ENCODE data around the gene BPI. TPM values are rescaled to one million over a fixed set of nuclear protein-coding genes. Genes with fewer than 3 reads are reported as not detected.
A peak's percentile ranks its signal among the peaks of the same experiment; 100 is the strongest.

Gene BPI
- total RNA-seq, 2 experiments from 2014 or later, result not detected

DNA sequence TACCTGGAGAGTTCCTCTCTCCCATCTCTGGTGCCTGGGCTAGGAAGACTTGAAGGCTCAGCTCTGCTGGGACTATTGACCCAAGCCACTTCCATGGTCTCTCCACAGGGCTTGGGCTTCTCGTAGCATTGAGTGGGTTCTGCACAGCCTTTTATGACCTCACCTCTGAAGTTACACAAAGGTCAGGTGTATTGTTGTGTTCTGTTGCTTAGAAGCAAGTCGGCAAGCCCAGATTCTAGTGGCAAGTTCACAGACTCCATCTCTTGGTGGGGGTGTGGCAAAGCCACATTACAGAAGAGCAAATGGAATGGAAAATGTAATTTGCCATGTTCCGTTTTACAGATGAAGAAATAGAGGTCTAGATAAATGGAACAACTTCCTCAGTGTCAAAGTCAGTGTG, 13.5 kb downstream of the BPI start:
- ChIA-PET POLR2A (no interaction called here), CTCF (no interaction called here)
- Mint-ChIP-seq H3K4me1 (no peaks in the 10 kb centered on the region), H3K27me3 (peaks cover 21% of the 10 kb centered on the region), H3K9me3 (peaks cover 4% of the 10 kb centered on the region), H3K36me3 (ENCODE audit: low read depth) (no peaks in the 10 kb centered on the region), H3K27ac (no peak overlapping the region), H3K4me3 (no peak overlapping the region)
- DNase-seq, result no peak

DNA sequence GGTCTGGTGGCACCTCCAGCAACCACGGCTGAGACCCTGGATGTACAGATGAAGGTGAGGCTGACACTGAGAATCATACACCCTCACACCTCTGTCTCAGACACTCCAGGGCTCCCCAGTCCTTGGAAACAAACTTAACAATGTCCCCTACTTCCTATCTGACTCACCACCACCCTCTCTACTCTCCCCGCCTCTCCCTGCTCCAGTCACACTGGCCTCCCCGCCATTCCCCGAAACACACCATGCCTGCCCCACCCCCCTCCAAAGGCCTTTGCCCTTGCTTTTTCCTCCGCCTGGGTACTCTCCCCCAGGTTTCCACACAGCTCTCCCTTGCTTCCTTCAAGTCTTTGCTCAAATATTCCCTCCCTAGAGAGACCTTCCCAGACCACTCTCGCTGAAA, 16.3 kb downstream of the BPI start:
- ChIA-PET CTCF (no interaction called here), POLR2A (no interaction called here)
- Mint-ChIP-seq H3K9me3 (peaks cover 3% of the 10 kb centered on the region), H3K27me3 (peaks cover 26% of the 10 kb centered on the region), H3K4me1 (no peaks in the 10 kb centered on the region), H3K4me3 (no peak overlapping the region), H3K27ac (no peak overlapping the region), H3K36me3 (ENCODE audit: low read depth) (no peaks in the 10 kb centered on the region)
- DNase-seq, result no peak

DNA sequence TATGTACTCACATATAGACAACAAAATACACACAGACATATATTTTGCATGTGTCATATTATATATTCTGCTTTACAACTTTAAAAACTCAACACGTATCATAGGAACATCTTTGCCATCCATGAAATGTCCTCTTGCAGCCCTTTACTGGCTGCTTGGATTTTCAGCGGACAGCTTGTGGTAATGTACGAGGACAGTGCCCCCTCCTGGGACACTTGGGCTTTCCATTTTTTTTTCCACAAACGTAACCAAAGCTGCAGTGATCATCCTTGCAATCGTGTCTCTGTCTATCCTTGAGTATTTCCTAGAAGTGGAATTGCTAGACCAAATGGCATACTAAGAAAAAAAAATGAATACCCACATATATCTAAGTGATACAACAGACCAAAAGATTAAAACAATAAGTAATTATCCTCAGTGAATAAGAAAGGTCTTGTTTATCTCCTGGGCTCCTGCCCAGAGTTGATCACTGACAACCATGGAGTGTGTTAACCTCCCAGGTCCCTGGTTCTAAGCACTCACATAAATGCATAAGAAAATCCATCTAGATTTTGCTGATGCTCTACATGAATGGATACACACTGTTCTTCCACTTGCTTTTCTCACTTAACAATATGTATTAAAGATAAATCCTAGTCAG, 18.1 kb downstream of the BPI start:
- Mint-ChIP-seq H3K36me3 (ENCODE audit: low read depth) (no peaks in the 10 kb centered on the region), H3K27me3 (peaks cover 28% of the 10 kb centered on the region), H3K4me3 (no peak overlapping the region), H3K4me1 (no peaks in the 10 kb centered on the region), H3K27ac (no peak overlapping the region), H3K9me3 (no peaks in the 10 kb centered on the region)
- DNase-seq, result no peak
- POLR2A ChIA-PET, result no interaction called here
- CTCF ChIA-PET, result no interaction called here

DNA sequence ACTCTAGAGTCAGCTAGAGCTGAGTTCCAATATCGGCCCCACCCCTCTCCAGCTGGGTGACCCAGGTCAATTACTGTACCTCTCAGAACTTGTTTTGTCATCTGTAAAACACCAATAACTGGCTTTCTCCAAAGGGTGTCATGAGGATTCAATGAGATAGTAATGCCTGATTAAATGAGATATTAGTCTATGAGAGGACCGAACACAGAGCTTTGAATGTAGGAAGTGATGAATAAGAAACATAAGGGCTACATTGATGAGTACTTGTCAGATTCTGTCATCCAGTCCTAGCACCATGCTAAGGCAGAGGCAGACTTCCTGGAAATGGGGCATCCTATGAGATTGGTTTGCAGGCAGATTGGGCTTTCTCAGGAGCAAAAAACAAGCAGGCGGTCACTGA, 20.2 kb downstream of the BPI start:
- Mint-ChIP-seq H3K36me3 (ENCODE audit: low read depth) (no peaks in the 10 kb centered on the region), H3K4me3 (no peak overlapping the region), H3K4me1 (no peaks in the 10 kb centered on the region), H3K27me3 (peaks cover 25% of the 10 kb centered on the region), H3K9me3 (no peaks in the 10 kb centered on the region), H3K27ac (no peak overlapping the region)
- ChIA-PET CTCF (no interaction called here), POLR2A (no interaction called here)
- DNase-seq, result no peak

DNA sequence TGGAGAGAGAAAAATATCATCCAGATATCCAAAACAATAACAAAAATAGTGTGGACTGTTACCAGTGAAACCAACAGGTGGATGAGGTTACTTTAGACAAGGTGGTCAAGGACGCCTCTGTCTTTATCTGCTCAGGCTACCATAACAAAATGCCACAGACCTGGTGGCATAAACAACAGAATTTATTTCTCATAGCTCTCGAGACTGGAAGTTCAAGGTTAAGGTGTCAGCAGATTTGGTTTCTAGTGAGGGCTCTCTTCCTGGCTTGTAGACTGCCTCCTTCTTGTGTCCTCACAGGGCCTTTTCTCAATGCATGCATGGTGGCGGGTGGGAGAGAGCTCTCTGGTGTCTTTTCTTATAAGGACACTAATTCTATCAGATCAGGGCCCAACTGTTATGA, 21.2 kb downstream of the BPI start:
- CTCF ChIA-PET, result no interaction called here
- POLR2A ChIA-PET, result no interaction called here
- Mint-ChIP-seq H3K4me1 (no peaks in the 10 kb centered on the region), H3K27ac (no peak overlapping the region), H3K9me3 (no peaks in the 10 kb centered on the region), H3K36me3 (ENCODE audit: low read depth) (no peaks in the 10 kb centered on the region), H3K27me3 (peaks cover 23% of the 10 kb centered on the region), H3K4me3 (no peak overlapping the region)
- DNase-seq, result no peak

DNA sequence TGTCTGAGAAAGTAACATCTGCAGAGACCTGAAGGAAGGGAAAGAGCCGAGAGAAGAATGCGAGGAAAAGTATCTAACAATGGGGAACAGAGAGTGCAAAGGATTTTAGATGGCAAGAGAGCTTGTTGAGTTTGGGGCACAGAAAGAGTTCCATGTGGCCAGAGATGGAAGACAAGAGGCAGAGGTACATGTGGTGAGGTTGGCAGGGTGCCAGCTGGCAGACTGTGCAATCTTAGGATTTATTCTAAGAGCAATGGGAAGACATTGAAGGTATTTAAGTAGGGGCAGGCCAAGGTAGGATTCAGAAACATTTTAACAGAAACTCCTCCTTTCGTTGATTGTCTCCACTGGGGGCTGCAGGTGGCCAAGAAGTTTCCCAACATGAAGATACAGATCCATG, 21.9 kb downstream of the BPI start:
- Mint-ChIP-seq H3K4me1 (no peaks in the 10 kb centered on the region), H3K4me3 (no peak overlapping the region), H3K27me3 (peaks cover 22% of the 10 kb centered on the region), H3K36me3 (ENCODE audit: low read depth) (no peaks in the 10 kb centered on the region), H3K27ac (no peak overlapping the region), H3K9me3 (no peaks in the 10 kb centered on the region)
- ChIA-PET CTCF (no interaction called here), POLR2A (no interaction called here)
- DNase-seq, result no peak

DNA sequence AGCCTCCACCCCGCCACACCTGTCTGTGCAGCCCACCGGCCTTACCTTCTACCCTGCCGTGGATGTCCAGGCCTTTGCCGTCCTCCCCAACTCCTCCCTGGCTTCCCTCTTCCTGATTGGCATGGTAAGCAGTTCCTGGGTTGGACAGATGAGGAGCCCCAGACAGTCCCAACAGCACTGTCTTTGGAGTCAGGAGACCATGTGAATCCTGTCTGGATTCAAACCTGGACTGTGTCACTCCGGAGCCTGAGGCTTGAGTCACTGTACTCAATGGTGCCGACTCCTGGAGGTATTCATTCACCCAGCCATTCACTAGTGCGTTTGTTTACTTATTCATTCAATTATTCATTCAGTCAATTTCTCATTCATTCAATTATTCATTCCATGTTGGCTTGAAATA, 22.4 kb downstream of the BPI start:
- H3K27ac Mint-ChIP-seq, result no peak overlapping the region
- POLR2A ChIA-PET, result no interaction called here
- H3K9me3 Mint-ChIP-seq, result no peaks in the 10 kb centered on the region
- DNase-seq, result no peak
- H3K36me3 Mint-ChIP-seq (ENCODE audit: low read depth), result no peaks in the 10 kb centered on the region
- CTCF ChIA-PET, result no interaction called here
- no peaks in the 10 kb centered on the region for H3K4me1 Mint-ChIP-seq
- peaks cover 21% of the 10 kb centered on the region for H3K27me3 Mint-ChIP-seq
- no peak overlapping the region for H3K4me3 Mint-ChIP-seq

DNA sequence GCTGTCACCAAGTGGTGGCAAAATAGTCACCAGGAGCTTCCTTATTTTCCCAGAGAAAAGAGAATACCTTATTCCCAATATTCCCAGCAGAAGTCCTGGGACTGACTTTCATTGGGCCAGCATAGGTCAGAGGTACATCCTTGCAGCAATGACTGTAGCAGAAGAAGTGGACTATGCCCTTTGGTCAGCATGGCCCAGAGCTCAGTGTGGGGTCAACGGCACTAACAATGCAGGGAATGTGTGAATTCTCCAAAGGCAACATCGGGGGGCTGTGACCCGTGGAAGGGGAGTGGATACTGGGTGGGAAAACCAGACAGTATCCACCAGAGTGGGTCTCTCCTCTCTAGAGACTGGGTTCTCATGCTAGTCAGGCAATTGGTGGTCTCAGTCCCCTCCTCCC, 26.7 kb downstream of the BPI start:
- POLR2A ChIA-PET, result no interaction called here
- H3K9me3 Mint-ChIP-seq, result no peaks in the 10 kb centered on the region
- DNase-seq, result no peak
- no peaks in the 10 kb centered on the region for H3K36me3 Mint-ChIP-seq (ENCODE audit: low read depth)
- H3K27me3 Mint-ChIP-seq, result peaks cover 12% of the 10 kb centered on the region
- H3K4me1 Mint-ChIP-seq, result no peaks in the 10 kb centered on the region
- no peak overlapping the region for H3K4me3 Mint-ChIP-seq
- H3K27ac Mint-ChIP-seq, result no peak overlapping the region
- CTCF ChIA-PET, result no interaction called here

DNA sequence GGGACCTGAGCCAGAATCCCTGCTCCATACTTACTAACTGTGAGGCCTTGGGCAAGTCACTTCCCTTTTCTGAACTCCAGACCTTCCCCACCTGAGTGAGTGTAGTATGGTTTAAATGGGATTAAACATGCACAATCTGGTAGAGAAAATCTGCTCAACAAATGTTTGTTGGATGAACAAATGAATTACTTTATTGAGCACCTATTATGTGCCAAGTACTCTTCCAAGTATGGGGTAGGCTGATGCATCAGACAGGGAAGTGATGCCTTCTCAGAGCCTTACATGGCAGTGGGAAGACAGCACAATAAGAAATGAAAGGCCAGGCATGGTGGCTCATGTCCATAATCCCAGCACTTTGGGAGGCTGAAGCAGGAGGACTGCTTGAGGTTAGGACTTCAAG, 27.3 kb downstream of the BPI start:
- peaks cover 14% of the 10 kb centered on the region for H3K27me3 Mint-ChIP-seq
- DNase-seq, result no peak
- POLR2A ChIA-PET, result no interaction called here
- H3K4me1 Mint-ChIP-seq, result no peaks in the 10 kb centered on the region
- H3K4me3 Mint-ChIP-seq, result no peak overlapping the region
- no peak overlapping the region for H3K27ac Mint-ChIP-seq
- H3K9me3 Mint-ChIP-seq, result no peaks in the 10 kb centered on the region
- no peaks in the 10 kb centered on the region for H3K36me3 Mint-ChIP-seq (ENCODE audit: low read depth)
- CTCF ChIA-PET, result no interaction called here

DNA sequence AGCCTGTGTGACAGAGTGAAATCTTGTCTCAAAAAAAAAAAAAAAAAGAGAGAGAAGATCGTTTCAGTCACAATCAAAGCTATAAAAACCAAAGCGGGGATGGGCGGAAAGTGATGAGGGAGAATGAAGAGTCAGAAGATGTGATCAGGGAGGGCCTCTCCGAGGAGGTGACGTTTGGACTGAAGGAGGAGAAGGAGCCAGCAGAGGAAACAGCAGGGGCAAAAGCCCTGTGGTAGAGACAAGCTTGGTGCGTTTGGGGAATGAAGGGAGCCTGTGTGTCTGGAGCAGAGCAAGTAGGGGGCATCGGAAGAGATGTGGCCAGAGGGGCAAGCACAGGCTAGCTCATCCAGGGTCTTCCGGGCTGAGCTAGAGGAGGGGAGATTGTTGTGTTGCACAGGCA, 27.9 kb downstream of the BPI start:
- H3K36me3 Mint-ChIP-seq (ENCODE audit: low read depth), result no peaks in the 10 kb centered on the region
- no peaks in the 10 kb centered on the region for H3K4me1 Mint-ChIP-seq
- POLR2A ChIA-PET, result no interaction called here
- H3K27me3 Mint-ChIP-seq, result peaks cover 17% of the 10 kb centered on the region
- no peaks in the 10 kb centered on the region for H3K9me3 Mint-ChIP-seq
- DNase-seq, result no peak
- H3K4me3 Mint-ChIP-seq, result no peak overlapping the region
- CTCF ChIA-PET, result no interaction called here
- no peak overlapping the region for H3K27ac Mint-ChIP-seq

DNA sequence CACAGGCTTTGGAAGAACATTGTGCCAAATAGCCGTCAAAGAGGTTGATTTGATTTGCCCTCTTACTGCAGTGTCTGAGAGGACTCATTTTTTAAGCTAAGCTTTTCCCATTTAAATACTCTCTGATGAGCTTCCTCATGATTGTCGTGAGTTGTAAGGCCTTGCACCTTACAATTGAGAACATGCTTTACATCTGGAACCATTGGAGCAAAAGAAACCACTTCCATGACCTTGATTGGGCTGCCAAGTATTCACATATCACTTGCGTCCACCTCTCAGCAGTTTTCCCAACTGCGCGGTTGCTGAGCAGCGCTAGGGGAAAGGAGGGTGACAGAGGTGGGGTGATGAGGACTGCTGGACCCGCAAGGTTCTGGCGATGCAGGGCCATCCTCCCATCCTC, 30.1 kb downstream of the BPI start:
- Mint-ChIP-seq H3K27ac (no peak overlapping the region), H3K36me3 (ENCODE audit: low read depth) (no peaks in the 10 kb centered on the region), H3K4me1 (no peaks in the 10 kb centered on the region), H3K4me3 (no peak overlapping the region), H3K9me3 (peaks cover 9% of the 10 kb centered on the region), H3K27me3 (peaks cover 18% of the 10 kb centered on the region)
- ChIA-PET CTCF (no interaction called here), POLR2A (no interaction called here)
- DNase-seq, result no peak

DNA sequence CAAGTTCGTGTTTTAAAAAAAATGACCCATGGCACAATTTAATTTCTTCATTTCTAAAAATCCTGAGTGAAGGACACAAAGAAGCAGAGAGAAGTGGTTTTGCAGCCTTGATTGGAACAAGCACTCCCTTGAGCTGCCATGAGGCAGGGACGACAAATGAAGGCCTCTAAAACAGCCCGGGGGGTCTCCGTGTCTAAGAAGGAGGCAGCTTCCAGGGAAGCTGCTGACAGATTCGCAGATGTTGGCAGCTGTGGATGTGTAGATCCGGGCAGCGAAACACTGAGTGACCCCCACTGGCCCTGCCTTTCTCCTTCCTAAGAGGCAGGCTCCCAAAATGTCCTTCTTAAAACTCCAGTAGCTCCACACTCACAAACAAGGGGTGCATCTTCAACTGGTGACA, 32.8 kb downstream of the BPI start:
- POLR2A ChIA-PET, result no interaction called here
- Mint-ChIP-seq H3K36me3 (ENCODE audit: low read depth) (no peaks in the 10 kb centered on the region), H3K4me3 (no peak overlapping the region), H3K9me3 (peaks cover 9% of the 10 kb centered on the region), H3K27ac (no peak overlapping the region), H3K27me3 (peaks cover 14% of the 10 kb centered on the region), H3K4me1 (no peaks in the 10 kb centered on the region)
- DNase-seq, result no peak
- CTCF ChIA-PET, result no interaction called here

DNA sequence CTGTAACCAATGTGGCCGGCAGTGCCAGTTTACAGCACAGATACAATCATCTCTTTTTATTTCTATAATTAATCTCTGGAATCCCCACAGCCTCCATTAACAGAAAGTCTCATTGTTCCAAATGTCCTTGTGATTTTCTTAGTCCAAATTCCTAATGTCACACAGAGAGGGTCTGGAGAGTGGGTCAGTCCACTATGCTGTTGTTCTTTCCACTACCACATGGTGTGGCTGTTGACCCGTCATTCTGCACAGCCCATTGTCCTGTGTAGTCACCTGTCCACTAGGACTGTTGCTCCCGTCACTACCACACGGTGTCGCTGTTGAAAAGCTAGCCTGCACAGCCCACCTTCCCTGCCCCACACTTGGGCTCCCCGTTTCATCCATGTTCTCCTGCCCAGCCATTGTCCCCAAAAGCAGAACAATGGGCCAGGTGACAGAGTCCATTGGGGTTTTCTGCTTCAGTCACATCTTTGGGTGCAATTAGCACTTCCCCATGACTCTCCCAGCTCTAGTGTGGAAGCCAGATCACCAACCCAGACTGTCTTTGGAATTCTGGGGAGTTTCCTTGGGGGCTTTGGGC, 33.7 kb downstream of the BPI start:
- peaks cover 10% of the 10 kb centered on the region for H3K27me3 Mint-ChIP-seq
- POLR2A ChIA-PET, result no interaction called here
- no peak overlapping the region for H3K27ac Mint-ChIP-seq
- peaks cover 9% of the 10 kb centered on the region for H3K9me3 Mint-ChIP-seq
- H3K4me1 Mint-ChIP-seq, result no peaks in the 10 kb centered on the region
- DNase-seq, result peak; percentile 21
- no peaks in the 10 kb centered on the region for H3K36me3 Mint-ChIP-seq (ENCODE audit: low read depth)
- H3K4me3 Mint-ChIP-seq, result no peak overlapping the region
- CTCF ChIA-PET, result interaction anchor here (1.3 kb wide), 1 partner anchor 8 kb away, joined by 3 read pairs; no protein-coding TSS in a partner anchor

DNA sequence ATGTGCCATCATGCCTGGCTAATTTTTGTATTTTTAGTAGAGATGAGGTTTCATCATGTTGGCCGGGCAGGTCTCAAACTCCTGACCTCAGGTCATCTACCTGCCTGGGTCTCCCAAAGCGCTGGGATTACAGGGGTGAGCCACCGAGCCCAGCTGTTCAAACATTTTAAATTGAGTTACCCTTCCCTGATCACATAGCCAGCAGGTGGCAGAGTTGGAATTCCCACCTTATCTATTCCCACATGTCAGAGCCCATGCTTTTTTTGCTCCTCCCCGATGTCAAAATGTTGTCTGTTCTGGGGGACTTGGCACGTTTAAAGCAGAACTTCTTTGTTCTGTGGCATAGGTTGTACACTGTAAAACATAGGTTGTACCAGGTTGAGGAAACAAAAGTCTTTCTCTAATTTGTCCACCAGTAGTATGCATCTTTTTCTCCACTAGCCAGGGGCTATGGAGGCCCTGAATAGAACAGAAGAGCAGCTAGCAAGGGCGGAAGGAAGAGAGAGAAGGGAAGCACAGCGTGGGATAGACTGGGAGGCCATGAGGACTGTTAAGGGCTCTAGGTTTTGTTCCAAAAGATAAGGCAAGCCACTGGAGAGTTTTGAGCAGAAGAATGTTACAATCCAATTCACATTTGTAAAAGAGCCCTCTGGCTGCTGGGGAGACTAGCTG, 35.0 kb downstream of the BPI start:
- Mint-ChIP-seq H3K27me3 (peaks cover 8% of the 10 kb centered on the region), H3K27ac (no peak overlapping the region), H3K4me3 (no peak overlapping the region), H3K36me3 (ENCODE audit: low read depth) (no peaks in the 10 kb centered on the region), H3K9me3 (peaks cover 9% of the 10 kb centered on the region), H3K4me1 (no peaks in the 10 kb centered on the region)
- POLR2A ChIA-PET, result no interaction called here
- no peak for DNase-seq
- CTCF ChIA-PET, result interaction anchor here (1.3 kb wide), 1 partner anchor 9 kb away, joined by 3 read pairs; no protein-coding TSS in a partner anchor
